Dendritic cell treated with granulocyte-macrophage colony-stimulating factor and Interleukin-4, amounts not matched to agents 40 ng/mL and 50 ng/mL, for 4 days (primary cell): ENCODE results near the gene GALNT2.
A peak's percentile ranks its signal among the peaks of the same experiment; 100 is the strongest.

Source experiments
- H3K27ac Mint-ChIP-seq: one replicate; pipeline ENCODE4 v1.8.0; 2022; ENCODE audit warnings: mild to moderate bottlenecking, mixed read lengths
- H3K27me3 Mint-ChIP-seq: one replicate; pipeline ENCODE4 v1.8.0; 2022; ENCODE audit warnings: mild to moderate bottlenecking, mixed read lengths
- H3K36me3 Mint-ChIP-seq: one replicate; pipeline ENCODE4 v1.8.0; 2022; ENCODE audit warnings: low read depth, mixed read lengths
- H3K4me1 Mint-ChIP-seq: one replicate; pipeline ENCODE4 v1.8.0; 2022; ENCODE audit warnings: low read depth, mixed read lengths
- H3K4me3 Mint-ChIP-seq: one replicate; pipeline ENCODE4 v1.8.0; 2022; ENCODE audit warnings: mild to moderate bottlenecking, moderate library complexity, mixed read lengths
- H3K9me3 Mint-ChIP-seq: one replicate; pipeline ENCODE4 v1.8.0; 2022; ENCODE audit warnings: mixed read lengths
- intact Hi-C: fragments of 100-400 bp; cut with micrococcal nuclease; formaldehyde crosslinking; loops from one replicate; pipeline ENCODE4 v1.15.0; 2022

The GALNT2 gene

GRCh38 chr1:230043081-230043480 is 24.0 kb upstream of the GALNT2 start:
- peaks cover 28% of the 10 kb centered on the region for H3K4me1 Mint-ChIP-seq
- H3K4me3 Mint-ChIP-seq: no peak overlapping the region
- intact Hi-C loops: no loop called here
- no peaks in the 10 kb centered on the region for H3K27me3 Mint-ChIP-seq
- H3K27ac Mint-ChIP-seq: peak overlapping the region; percentile 49
- H3K36me3 Mint-ChIP-seq: no peaks in the 10 kb centered on the region
- H3K9me3 Mint-ChIP-seq: no peaks in the 10 kb centered on the region

- H3K27me3 Mint-ChIP-seq: no peaks in the 10 kb centered on the region
- peaks cover 31% of the 10 kb centered on the region for H3K4me1 Mint-ChIP-seq
- no peaks in the 10 kb centered on the region for H3K9me3 Mint-ChIP-seq
- intact Hi-C loops: no loop called here
- H3K27ac Mint-ChIP-seq: no peak overlapping the region
- H3K36me3 Mint-ChIP-seq: no peaks in the 10 kb centered on the region
- H3K4me3 Mint-ChIP-seq: no peak overlapping the region
These were observed 22.3 kb upstream of the GALNT2 start for GRCh38 chr1:230044729-230045128.

- H3K36me3 Mint-ChIP-seq: no peaks in the 10 kb centered on the region
- intact Hi-C loops: no loop called here
- peaks cover 29% of the 10 kb centered on the region for H3K4me1 Mint-ChIP-seq
- H3K27me3 Mint-ChIP-seq: no peaks in the 10 kb centered on the region
- no peak overlapping the region for H3K27ac Mint-ChIP-seq
- no peaks in the 10 kb centered on the region for H3K9me3 Mint-ChIP-seq
- H3K4me3 Mint-ChIP-seq: no peak overlapping the region
These were observed 19.7 kb upstream of the GALNT2 start for GRCh38 chr1:230047114-230047865.

GRCh38 chr1:230048322-230048721 is 18.7 kb upstream of the GALNT2 start:
- no peak overlapping the region for H3K27ac Mint-ChIP-seq
- no peaks in the 10 kb centered on the region for H3K36me3 Mint-ChIP-seq
- intact Hi-C loops: no loop called here
- no peaks in the 10 kb centered on the region for H3K9me3 Mint-ChIP-seq
- peaks cover 19% of the 10 kb centered on the region for H3K4me1 Mint-ChIP-seq
- H3K27me3 Mint-ChIP-seq: no peaks in the 10 kb centered on the region
- no peak overlapping the region for H3K4me3 Mint-ChIP-seq

GRCh38 chr1:230048922-230049321 is 18.1 kb upstream of the GALNT2 start:
- H3K4me1 Mint-ChIP-seq: peaks cover 14% of the 10 kb centered on the region
- no peaks in the 10 kb centered on the region for H3K9me3 Mint-ChIP-seq
- H3K27me3 Mint-ChIP-seq: no peaks in the 10 kb centered on the region
- no peak overlapping the region for H3K27ac Mint-ChIP-seq
- H3K36me3 Mint-ChIP-seq: no peaks in the 10 kb centered on the region
- intact Hi-C loops: no loop called here
- H3K4me3 Mint-ChIP-seq: no peak overlapping the region

GRCh38 chr1:230049731-230050130 is 17.3 kb upstream of the GALNT2 start:
- H3K36me3 Mint-ChIP-seq: no peaks in the 10 kb centered on the region
- H3K27ac Mint-ChIP-seq: no peak overlapping the region
- H3K4me1 Mint-ChIP-seq: peaks cover 14% of the 10 kb centered on the region
- no peaks in the 10 kb centered on the region for H3K27me3 Mint-ChIP-seq
- no peak overlapping the region for H3K4me3 Mint-ChIP-seq
- no peaks in the 10 kb centered on the region for H3K9me3 Mint-ChIP-seq
- intact Hi-C loops: no loop called here

- intact Hi-C loops: no loop called here
- H3K27ac Mint-ChIP-seq: no peak overlapping the region
These were observed 15.9 kb upstream of the GALNT2 start for GRCh38 chr1:230050973-230051735.

GRCh38 chr1:230052018-230052417 is 15.0 kb upstream of the GALNT2 start:
- Mint-ChIP-seq H3K27ac (no peak overlapping the region), H3K9me3 (no peaks in the 10 kb centered on the region), H3K27me3 (no peaks in the 10 kb centered on the region), H3K4me1 (peaks cover 13% of the 10 kb centered on the region), H3K4me3 (no peak overlapping the region), H3K36me3 (no peaks in the 10 kb centered on the region)
- intact Hi-C loops: no loop called here

More at GRCh38 chr1:230050973-230051735, 15.9 kb upstream of the GALNT2 start:
- no peaks in the 10 kb centered on the region for H3K9me3 Mint-ChIP-seq
- H3K4me1 Mint-ChIP-seq: peaks cover 14% of the 10 kb centered on the region
- no peaks in the 10 kb centered on the region for H3K36me3 Mint-ChIP-seq
- H3K4me3 Mint-ChIP-seq: no peak overlapping the region
- no peaks in the 10 kb centered on the region for H3K27me3 Mint-ChIP-seq

GRCh38 chr1:230052665-230053064 is 14.4 kb upstream of the GALNT2 start:
- no peak overlapping the region for H3K27ac Mint-ChIP-seq
- H3K9me3 Mint-ChIP-seq: no peaks in the 10 kb centered on the region
- H3K36me3 Mint-ChIP-seq: no peaks in the 10 kb centered on the region
- no peaks in the 10 kb centered on the region for H3K27me3 Mint-ChIP-seq
- intact Hi-C loops: no loop called here
- no peak overlapping the region for H3K4me3 Mint-ChIP-seq
- H3K4me1 Mint-ChIP-seq: peaks cover 7% of the 10 kb centered on the region

GRCh38 chr1:230054092-230054749 is 12.8 kb upstream of the GALNT2 start:
- H3K27ac Mint-ChIP-seq: no peak overlapping the region
- H3K9me3 Mint-ChIP-seq: no peaks in the 10 kb centered on the region
- no peaks in the 10 kb centered on the region for H3K27me3 Mint-ChIP-seq
- no peaks in the 10 kb centered on the region for H3K4me1 Mint-ChIP-seq
- intact Hi-C loops: no loop called here
- H3K36me3 Mint-ChIP-seq: no peaks in the 10 kb centered on the region
- H3K4me3 Mint-ChIP-seq: no peak overlapping the region

- Mint-ChIP-seq H3K27ac (no peak overlapping the region), H3K27me3 (no peaks in the 10 kb centered on the region), H3K4me1 (no peaks in the 10 kb centered on the region), H3K9me3 (peaks cover 7% of the 10 kb centered on the region), H3K4me3 (no peak overlapping the region), H3K36me3 (no peaks in the 10 kb centered on the region)
- intact Hi-C loops: no loop called here
These were observed 10.9 kb upstream of the GALNT2 start for GRCh38 chr1:230056098-230056497.

- no peak overlapping the region for H3K27ac Mint-ChIP-seq
- intact Hi-C loops: no loop called here
These were observed 9.9 kb upstream of the GALNT2 start for GRCh38 chr1:230057100-230057499.

GRCh38 chr1:230057681-230058565 is 9.1 kb upstream of the GALNT2 start:
- no peaks in the 10 kb centered on the region for H3K27me3 Mint-ChIP-seq
- no peaks in the 10 kb centered on the region for H3K4me1 Mint-ChIP-seq
- H3K27ac Mint-ChIP-seq: no peak overlapping the region
- H3K36me3 Mint-ChIP-seq: no peaks in the 10 kb centered on the region
- intact Hi-C loops: no loop called here
- H3K9me3 Mint-ChIP-seq: peaks cover 17% of the 10 kb centered on the region
- H3K4me3 Mint-ChIP-seq: no peak overlapping the region

More at GRCh38 chr1:230057100-230057499, 9.9 kb upstream of the GALNT2 start:
- Mint-ChIP-seq H3K9me3 (peaks cover 9% of the 10 kb centered on the region), H3K27me3 (no peaks in the 10 kb centered on the region), H3K4me1 (no peaks in the 10 kb centered on the region), H3K4me3 (no peak overlapping the region), H3K36me3 (no peaks in the 10 kb centered on the region)
